Measurements from ENCODE around the gene GABRR1.
A peak's percentile ranks its signal among the peaks of the same experiment; 100 is the strongest.
"Not testable (repeated sequence)": the region's sequence is repeated elsewhere in the genome, so short reads cannot be mapped to it uniquely, and the experiment has no call there.

GABRR1 gene

DNA sequence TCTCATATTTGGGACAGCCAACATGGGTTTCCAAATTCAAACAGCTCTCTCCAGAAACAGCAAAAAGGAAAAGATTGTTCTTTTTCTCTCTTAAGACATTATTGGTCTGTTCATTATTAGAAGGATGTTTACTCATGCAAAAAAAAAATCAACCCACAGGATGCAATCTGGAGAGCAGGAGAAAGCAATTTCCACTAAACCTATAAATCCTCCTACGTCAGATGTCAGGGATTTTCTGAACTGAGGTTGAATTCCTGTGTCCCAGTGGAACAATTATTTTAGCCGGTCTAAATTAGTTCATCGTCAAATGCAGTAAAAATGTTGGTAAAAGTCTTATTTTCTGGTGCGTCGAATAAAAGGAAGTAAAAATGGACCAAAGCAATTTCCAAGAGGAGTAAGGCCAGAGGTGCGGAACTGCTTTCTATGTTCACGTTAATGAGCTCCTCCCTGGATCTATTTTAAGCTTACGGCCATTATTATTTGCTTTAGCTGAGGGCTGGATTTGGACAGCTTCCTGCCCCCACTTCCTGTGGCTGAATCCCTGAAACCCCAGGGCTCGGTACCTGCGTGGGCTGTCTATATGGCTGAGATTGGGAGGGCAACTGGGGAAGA lies at the start of gene GABRR1:
Gene GABRR1, minus strand, starts transcription at position 60 of the 612 bp plus-strand sequence. Its CDS starts 36 bp downstream, at position 24.
- no peak for DNase-seq (ENCODE audit: low read depth, low spot score)

DNA sequence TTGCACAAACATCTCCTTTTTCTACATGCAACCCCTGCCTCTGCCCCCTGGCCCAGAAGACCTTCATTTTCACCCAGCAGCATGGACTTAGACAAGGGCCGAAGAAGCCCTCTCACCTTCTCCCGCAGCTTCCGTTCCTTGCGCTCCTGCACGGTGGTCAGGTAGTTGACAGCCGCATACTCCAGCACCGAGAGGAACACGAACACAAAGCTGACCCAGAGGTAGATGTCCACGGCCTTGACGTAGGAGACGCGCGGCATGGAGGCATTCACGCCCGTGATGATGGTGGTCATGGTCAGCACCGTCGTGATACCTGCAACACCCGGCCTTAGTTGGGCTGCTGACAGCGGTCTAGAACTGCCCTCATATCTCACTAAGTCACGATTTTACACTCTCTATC lies 47.1 kb upstream of the GABRR1 start:
- no peak for DNase-seq (ENCODE audit: low read depth, low spot score)

DNA sequence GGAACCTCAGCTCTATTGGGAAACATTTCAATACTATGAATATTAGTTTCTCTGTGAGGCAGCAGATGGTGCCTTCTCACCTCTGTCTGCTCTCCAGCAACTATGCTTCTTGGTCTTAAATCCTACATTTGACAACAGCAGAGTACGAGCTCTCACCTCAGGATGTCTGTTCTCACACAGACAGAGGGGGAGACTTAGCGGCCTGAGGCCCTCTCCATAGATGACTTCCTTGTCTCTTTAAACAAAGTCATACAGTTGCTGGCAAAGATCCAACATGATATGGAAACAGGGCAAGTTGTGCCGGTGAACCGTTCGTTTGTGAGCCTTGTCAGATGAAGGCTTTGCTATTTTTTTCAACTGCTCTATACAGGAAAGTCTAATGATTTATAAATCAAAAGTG lies 43.7 kb upstream of the GABRR1 start:
- DNase-seq (ENCODE audit: low read depth, low spot score), result no peak

DNA sequence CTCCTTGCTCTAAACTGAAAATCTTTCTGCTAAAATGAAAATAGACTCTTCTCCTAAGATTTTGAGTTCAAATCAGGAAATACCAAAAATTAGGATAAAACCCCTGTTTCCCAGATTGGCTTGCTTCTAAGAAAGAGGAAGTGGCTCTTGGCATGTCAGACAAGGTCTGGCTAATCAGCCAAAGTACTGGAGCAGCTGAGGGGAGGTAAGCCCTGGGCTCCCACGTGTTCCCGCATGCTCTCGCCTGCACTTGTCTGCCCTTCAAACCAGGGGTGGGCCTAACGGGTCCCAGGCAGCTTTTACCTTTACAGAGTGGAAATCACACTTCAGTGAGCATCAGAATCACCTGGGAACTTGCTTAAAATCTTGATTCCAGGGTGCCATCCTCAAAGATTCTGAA lies 43.2 kb upstream of the GABRR1 start:
- DNase-seq (ENCODE audit: low read depth, low spot score), result no peak

DNA sequence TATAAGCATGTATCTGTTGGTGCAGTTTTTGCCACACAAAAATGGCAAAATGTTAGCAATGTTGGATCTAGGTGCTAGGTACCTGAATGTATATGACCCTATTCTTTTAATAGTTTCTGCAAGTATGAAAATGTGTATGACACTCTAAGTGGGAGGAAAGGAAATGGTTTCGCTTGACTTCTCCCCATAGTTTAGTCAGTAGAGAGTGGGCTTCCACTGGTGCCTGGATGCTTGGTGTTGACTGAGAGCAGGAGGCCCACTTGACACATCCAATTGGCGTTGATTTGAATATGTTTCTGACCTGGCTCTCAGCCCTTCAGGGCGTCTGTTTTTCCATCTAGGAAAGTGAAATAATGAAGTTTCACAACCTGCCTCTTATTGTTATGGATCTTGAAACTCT lies 41.8 kb upstream of the GABRR1 start:
- no peak for DNase-seq (ENCODE audit: low read depth, low spot score)

DNA sequence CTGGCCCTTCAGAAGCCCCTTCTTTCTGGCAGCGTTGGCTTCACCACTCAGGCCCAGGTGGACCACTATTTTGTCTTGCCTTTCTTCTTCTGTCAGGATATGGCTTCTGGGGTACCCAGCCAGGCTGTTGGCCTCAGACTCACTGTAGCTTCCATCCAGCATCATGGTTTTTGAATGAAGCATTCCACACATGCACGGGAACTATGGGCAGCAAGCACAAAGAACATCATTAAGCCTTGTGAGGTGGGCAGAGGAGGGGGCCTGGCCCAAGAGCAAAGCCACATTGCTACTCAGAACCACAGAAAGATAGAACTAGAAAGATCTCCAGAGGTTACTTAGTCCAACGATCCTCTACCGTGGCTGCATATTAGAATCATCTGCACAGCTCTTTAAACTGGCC lies 40.6 kb upstream of the GABRR1 start:
- DNase-seq (ENCODE audit: low read depth, low spot score), result no peak

DNA sequence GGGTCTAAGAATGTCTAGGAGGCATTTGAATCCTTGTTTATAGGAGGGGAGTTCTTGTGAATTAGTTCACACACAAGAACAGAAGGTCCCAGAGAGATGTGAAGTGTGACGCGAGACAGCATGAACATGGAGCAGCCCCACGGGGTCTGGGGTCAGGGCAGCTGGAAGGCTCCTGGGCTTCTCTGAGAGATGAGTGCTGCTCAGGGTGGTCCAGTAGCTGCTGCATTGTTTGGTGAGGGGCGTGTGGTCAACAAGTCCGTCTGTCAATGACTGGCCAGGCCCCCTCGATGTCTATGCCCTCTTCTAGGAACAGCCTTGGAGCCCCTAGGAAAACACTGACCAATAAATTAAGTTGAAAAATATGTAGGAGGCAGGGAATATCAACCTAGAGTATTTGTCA lies 40.2 kb upstream of the GABRR1 start:
- DNase-seq (ENCODE audit: low read depth, low spot score), result no peak

DNA sequence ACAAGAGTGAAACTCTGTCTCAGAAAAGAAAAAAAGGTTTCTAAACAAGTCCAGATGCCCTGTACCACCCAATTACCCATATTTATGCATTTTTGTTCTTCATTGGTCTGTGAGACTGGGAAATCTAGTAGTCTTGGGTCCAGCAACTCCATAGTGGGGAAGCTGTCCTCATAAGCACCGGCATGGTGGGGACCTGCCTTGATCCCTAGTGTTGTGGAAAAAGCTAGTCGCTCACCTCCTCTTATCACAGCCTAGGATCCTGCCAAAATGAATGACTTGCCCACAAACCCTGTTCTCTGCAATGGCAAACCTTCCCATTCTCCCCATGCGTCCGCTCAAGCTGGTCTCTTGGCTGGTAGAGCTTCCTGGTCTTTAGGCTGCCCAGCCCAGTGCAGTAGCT lies 38.3 kb upstream of the GABRR1 start:
- no peak for DNase-seq (ENCODE audit: low read depth, low spot score)

DNA sequence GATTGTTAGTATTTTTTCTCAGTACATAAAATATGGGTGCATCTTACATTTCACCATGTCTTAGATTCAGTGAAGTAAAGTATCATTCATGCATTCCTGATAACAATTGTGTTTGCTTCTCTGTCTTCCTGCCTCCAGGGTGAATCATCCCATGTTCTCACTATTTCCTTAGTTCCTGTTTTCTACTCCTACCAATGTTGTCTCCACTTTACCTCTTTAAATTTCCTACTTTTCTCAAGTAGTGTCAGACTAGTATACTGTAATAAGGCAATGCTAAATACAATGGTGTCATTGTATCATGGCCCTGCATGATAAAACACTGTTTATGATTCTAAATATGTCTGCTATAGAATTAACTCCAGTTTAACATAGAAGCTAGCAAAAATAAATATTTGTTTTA lies 37.4 kb upstream of the GABRR1 start:
- no peak for DNase-seq (ENCODE audit: low read depth, low spot score)

DNA sequence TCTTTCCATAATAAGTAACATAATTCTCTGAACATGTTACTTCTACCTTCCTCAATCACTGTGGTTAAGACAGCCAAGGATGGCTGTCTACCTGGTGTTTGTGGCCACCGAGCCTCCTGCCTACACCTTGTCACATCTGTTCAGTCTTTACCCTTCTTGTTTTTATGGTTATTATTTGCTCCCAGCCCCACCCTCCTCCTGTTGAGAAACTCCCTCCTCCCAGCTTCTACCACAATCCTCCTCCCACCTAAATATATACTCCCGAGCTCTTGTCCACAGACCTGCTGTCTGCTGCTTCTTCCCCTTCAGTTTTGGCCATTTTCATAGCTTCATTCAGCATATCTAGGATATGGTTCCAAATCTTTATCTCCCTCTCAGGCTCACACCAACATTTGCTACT lies 35.7 kb upstream of the GABRR1 start:
- DNase-seq (ENCODE audit: low read depth, low spot score), result no peak

DNA sequence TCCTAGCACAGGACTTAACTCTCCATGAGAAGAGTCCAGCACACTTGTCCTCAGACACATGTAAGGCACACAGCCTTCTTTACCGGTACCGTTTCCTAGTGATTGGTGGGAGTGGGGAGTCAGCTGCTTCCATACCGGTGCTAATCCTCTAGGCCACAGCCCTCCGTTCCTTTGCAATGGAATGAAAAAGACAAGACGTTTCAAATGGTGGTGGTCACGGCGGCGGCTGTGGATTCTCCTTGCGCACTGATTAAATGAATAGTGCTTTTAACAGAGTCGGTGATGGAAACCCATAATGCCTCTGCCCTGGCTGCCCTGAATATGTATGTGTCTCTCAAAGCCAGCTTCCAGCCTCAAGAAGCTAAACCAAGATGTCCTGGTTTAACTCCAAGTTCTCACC lies 34.8 kb upstream of the GABRR1 start:
- no peak for DNase-seq (ENCODE audit: low read depth, low spot score)

DNA sequence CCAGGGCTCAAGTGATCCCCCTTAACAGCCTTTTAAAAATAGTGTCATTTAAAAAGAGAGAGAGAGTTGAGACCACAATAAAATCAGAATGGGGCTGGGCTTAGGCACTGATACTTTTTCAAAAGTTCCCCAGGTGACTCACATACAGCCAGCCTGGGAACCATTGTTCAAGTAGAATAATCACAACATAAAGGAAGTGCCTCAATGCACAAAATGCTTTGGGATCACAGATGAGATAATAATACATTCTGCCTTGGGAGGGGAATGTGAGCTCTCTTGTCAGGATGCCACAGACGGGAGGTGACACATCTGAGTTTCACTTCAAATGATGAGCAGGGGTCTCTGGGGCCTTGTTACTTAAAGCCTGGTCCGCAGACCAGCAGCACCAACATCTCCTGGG lies 34.0 kb upstream of the GABRR1 start:
- DNase-seq (ENCODE audit: low read depth, low spot score), result no peak

DNA sequence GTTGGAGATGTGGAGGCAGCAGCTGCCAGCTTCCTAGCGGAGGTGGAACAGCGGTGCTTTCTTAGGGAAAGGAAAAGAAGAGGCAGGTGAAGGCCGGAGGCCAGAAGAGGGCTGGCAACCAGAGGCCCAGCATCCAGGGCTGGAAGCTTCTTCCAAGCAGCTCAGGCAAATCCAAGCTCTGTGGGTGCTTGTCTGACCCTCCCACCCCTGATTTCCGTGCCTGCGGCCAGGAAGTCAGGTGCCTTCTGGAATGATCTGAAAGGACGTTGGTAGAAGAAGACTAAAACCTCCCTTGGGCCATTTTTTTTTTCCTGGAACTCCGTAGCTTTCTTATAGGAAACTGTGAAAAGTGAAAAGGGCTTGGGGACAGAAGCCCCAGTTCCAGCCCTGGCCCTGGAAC lies 33.1 kb upstream of the GABRR1 start:
- no peak for DNase-seq (ENCODE audit: low read depth, low spot score)

DNA sequence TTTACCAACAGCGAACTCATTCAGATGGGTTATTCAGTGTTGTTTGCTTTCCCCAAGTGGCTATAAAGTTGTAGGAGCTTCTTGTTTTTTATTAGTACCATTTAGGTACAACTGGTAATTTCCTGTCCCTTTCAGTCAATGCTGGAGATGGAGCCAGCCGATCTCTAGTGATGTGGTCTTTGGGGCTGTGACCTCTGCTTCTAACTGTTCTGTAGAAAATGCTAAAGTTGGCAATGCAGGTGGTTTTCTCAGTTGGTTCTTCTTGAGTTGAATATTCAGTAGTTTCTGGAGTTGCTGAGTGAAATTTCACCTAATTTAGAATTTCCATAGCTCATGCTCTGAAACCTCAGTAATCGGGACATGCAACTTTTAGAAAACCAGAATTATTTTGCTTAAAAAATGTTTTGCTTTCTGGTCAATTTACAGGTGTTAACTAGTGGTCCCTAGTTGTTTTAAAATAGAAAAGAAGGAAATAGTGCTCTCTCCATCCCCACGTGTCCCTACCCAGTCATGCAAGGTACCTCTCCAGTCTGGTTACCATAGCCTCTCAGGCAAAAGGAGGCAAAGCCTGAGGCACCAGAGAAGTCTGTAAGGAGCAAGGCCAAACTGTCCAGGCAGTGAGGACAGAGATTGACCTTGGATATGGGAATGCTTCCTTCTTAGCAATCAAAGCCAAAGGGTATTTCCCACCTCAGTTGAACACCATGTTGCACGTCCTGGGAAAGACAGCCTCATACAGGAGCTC lies 27.3 kb upstream of the GABRR1 start:
- no peak for DNase-seq (ENCODE audit: low read depth, low spot score)

DNA sequence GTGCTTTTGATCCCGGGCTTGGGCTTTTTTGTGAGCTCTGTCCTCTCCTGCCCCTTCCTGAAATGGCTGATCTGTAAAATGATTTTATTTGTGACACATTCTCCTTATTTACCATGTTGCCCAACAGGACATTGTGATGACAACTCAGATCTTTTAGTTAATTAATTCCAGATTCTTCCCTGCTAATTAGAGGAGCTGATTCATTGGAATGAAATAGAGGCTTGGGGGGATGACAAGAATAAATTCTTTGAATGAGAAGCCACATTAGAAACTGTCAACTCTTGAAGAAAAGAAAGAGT lies 26.1 kb upstream of the GABRR1 start:
- no peak for DNase-seq (ENCODE audit: low read depth, low spot score)

DNA sequence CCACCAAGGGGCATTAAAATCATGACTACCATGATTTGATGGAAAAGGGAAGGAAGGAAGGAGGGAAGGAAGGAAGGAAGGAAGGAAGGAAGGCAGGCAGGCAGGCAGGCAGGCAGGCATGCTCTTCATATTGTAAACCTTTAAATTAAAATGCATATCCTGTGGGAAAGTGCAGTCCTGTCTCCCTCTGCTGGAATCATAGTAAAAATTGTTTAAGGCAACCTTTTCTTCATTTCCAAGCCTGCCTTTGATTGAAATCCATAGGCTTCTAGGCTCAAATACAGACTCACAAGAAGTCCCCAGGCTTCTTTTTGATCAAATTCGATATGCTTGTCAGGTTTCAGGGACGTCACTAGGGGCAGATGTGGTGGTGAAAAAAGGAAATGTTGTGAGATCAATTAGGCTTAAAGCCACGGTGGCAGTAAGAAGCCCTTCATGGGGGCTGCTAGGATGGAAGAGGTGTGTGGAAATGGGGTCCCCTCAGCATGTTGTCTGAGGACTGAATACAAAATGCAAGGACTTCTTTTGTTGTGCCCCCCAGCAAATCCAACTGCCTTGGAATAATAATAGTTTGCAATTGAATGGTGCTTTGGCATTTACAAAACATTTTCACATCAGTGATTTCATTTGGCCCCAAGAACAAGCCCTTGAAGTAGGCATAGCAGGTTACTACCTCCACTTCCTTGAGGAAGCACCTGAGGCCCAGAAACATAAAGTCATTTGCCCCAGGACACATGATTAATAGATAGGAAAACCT lies 25.6 kb upstream of the GABRR1 start:
- DNase-seq (ENCODE audit: low read depth, low spot score), result peak; percentile 54

DNA sequence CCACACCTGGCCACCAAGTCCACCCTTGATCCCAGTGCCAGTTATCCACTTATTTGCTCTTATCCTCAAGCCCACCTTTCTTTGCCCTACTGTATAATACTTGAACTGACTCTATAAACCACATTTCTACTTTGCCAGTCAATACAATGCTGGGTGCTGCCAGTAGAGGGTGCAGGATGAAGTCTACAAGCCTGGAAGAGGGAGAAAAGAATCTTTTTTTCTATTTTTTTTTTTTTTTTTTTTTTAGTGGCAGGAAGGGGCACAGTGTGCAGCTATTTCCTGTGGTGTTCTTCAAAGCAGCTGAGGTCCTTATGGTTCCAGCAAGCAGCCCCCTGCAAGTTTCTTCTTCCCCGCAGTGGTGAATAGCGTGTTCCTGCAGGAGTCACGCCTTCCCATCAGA lies 22.2 kb upstream of the GABRR1 start:
- DNase-seq (ENCODE audit: low read depth, low spot score), result no peak

DNA sequence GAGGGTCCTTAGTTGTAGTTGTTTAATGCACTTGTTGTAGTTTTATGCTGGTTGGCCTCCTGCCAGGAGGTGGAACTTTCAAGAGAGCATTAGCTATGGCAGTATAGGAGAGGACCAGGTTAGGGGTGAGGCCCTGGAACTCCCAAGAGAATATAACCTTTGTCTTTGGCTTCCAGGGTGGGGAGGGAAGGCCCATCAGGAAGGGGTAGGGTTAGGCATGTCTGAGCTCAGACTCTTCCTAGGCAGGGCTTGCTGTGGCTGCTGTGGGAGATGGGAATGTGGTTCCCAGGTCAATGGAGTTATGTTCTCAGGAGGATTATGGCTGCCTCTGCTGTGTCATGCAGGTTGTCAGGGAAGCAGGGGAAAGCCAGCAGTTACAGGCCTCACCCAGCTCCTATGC lies 20.0 kb upstream of the GABRR1 start:
- DNase-seq (ENCODE audit: low read depth, low spot score), result no peak

DNA sequence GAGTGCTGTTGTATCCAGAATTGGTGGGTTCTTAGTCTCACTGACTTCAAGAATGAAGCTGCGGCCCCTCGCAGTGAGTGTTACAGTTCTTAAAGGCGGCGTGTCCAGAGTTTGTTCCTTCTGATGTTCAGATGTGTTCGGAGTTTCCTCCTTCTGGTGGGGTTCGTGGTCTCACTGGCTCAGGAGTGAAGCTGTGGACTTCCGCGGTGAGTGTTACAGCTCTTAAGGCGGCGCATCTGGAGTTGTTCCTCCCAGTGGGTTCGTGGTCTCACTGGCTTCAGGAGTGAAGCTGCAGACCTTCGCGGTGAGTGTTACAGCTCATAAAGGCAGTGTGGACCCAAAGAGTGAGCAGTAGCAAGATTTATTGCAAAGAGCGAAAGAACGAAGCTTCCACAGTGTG lies 16.4 kb upstream of the GABRR1 start:
- DNase-seq (ENCODE audit: low read depth, low spot score), result not testable (repeated sequence)

DNA sequence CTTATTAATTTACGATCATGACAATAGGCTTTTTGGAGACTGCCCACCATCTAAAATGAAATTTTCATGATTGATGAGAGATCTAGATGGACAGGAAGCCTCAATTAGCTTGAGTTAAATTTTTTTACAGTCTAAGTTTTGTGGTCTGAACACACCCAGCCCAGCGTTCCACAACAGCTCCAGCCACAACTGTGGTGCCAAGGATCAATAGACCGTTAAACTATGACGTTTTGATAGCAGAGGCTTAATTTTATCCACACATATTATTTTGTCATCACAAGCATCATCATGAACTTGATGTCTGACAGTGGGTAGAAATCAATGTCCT lies 5.5 kb upstream of the GABRR1 start:
- DNase-seq (ENCODE audit: low read depth, low spot score), result no peak

DNA sequence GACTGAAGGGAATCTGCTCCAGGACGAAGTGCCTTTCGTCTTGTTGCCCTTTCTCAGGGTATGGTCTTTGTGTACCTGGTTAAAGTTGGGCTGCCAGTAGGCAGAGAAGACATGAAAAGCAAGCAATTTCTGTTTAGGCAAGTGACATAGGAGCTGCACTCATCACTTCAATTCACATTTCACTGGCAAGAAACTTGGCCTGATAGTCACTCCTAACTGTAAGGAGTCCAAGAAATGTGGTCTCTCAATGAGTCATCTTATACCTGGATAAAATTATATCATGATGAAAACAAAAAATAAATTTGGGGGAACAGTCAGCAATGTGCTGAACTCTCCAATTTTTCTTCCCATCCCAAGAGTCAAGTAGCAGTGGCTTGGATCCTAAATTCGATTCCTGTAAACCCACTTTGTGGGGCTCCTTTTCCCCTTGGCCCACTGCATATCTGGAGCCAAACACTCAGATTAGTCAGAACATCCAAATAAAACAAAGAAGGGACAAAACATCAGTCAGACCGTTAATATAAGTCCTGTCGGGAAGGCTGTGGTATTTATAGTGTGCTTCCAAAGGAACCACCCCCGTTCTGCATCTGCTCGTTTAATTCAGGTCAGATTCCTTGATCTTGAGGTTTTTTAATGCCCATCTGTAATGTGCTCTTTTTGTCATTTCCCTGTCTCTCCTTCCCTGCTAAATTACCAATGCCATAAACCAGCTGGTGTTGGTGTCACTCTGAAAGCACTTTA lies 5.0 kb upstream of the GABRR1 start:
- DNase-seq (ENCODE audit: low read depth, low spot score), result no peak

DNA sequence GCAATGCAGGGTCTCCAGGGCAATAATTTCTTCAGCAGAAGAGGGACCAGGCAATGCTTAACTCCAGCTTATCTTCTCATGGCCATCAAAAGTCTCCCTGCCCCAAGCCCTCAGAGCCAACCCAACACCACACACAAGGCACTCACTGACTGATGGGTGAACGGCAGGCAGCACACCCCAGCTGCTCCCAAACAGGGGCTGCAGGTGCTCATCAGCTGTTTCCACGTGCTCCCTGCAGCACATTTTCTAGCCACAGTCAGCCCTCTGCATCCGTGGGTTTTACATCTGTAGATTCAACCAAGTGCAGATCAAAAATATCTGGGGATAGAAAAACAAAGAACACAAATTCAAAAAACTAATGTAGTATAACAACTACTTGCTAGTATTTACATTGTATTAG lies 4.0 kb upstream of the GABRR1 start:
- DNase-seq (ENCODE audit: low read depth, low spot score), result no peak

DNA sequence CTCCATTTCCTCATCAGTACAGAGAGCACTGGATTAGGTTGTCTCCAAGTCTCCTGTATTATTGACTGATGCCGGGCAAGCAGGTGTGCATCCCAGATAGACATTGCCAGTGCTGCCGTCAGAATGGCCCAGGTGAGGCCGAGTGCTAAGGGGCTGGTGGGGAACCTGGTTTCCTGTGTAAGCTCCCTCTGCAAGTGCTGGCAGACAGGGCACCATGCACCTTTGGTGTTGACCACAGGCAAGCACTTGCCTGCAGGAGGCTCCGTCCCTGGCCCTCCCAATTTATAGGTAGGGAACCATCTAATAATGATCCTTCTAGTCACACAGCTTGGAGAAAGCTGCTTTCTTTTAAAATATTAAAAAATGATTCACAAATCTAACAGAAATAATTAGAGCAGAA lies 747 bp downstream of the GABRR1 start:
- DNase-seq (ENCODE audit: low read depth, low spot score), result no peak

All from ELF-1 (cell line).